HepG2 (cell line): ENCODE measurements around the gene COQ3. TPM values are rescaled to one million over a fixed set of nuclear protein-coding genes. Genes with fewer than 3 reads are reported as not detected.
A peak's percentile ranks its signal among the peaks of the same experiment; 100 is the strongest.

Experiments
- ATAC-seq: fragments of 200-7000 bp; cut with Tn5 transposase; 3 replicates; pipeline ENCODE4 v1.9.1; 2020; ENCODE audit warnings: mild to moderate bottlenecking, moderate library complexity
- BruUV-seq: library from RNA; stranded (reverse); fragments of 400-500 nt; replicated peaks from 2 replicates; lab custom pipeline; 2021; lab: Mats Ljungman, UMichigan
- CTCF ChIA-PET: fragments of 300-600 bp; formaldehyde crosslinking; extraction: SDS; loops from one replicate; lab custom pipeline; 2021; ENCODE audit warnings: low total read pairs, inconsistent platforms, low intra/inter-chr PET ratio; lab: Yijun Ruan, JAX
- POLR2A ChIA-PET: fragments of 350-600 bp; sonication (Branson Sonifier 250); formaldehyde crosslinking; loops from one replicate; lab custom pipeline; 2020; ENCODE audit warnings: antibody characterized with exemption, inconsistent platforms; lab: Yijun Ruan, JAX
- DNase-seq: peaks from one replicate; pipeline ENCODE4 v3.0.0-alpha.2; 2015; ENCODE audit warnings: low spot score
- FAIRE-seq: peaks from 3 replicates; lab custom pipeline; 2011; peaks lifted over from hg19 to GRCh38; lab: Jason Lieb, UNC
- H2AFZ ChIP-seq: one replicate; pipeline ENCODE4 v1.6.1; 2011; ENCODE audit warnings: low read length, inconsistent platforms
- H3K27ac ChIP-seq: fragments of 300-600 bp; 3 replicates; pipeline ENCODE4 v1.8.0; 2011; ENCODE audit warnings: mixed run types, mild to moderate bottlenecking, mixed read lengths, low read length, inconsistent platforms; ENCODE audit not compliant: insufficient read depth; ENCODE audit errors: extremely low read length
- H3K27me3 ChIP-seq, 2 experiments: fragments of 200-600 bp in 1 of 2; 2 replicates in 1 of 2; 3 replicates in 1 of 2; pipeline versions ENCODE4 v1.6.0 to v1.8.0; 2011; ENCODE audit warnings: low read length in 2 of 2, mild to moderate bottlenecking in 2 of 2, moderate library complexity in 2 of 2, inconsistent platforms in 1 of 2; ENCODE audit not compliant: insufficient read depth in 2 of 2, control insufficient read depth in 1 of 2
- H3K36me3 ChIP-seq, 2 experiments: fragments of 200-600 bp in 1 of 2; replicated peaks in 1 of 2; 2 replicates in 1 of 2; 3 replicates in 1 of 2; pipeline versions ENCODE4 v1.5.1 to v1.8.0; 2011; ENCODE audit warnings: low read length in 2 of 2, inconsistent platforms in 1 of 2; ENCODE audit not compliant: insufficient read depth in 2 of 2, control insufficient read depth in 1 of 2
- H3K4me1 ChIP-seq: 2 replicates; pipeline ENCODE4 v1.5.1; 2012; ENCODE audit warnings: low read length, inconsistent platforms; ENCODE audit not compliant: insufficient read depth
- H3K4me2 ChIP-seq: 2 replicates; pipeline ENCODE4 v1.6.0; 2011; ENCODE audit warnings: low read depth, low read length, inconsistent platforms
- H3K4me3 ChIP-seq, 3 experiments: fragments of 200-600 bp in 1 of 3; sonication (generic), shearing (Covaris generic) in 1 of 3; replicated peaks in 1 of 3; 2 replicates each; pipeline ENCODE4 v1.5.1; 2011 to 2016; ENCODE audit warnings: low read length in 3 of 3, inconsistent platforms in 2 of 3, low read depth in 2 of 3, mild to moderate bottlenecking in 2 of 3, control low read depth in 1 of 3, mixed read lengths in 1 of 3; ENCODE audit not compliant: insufficient read depth in 1 of 3
- H3K79me2 ChIP-seq: one replicate; pipeline ENCODE4 v1.6.1; 2011; ENCODE audit warnings: low read length, inconsistent platforms; ENCODE audit not compliant: insufficient read depth
- H3K9ac ChIP-seq: 2 replicates; pipeline ENCODE4 v1.6.0; 2011; ENCODE audit warnings: mild to moderate bottlenecking, low read depth, low read length, inconsistent platforms; ENCODE audit not compliant: insufficient read depth
- H3K9me3 ChIP-seq: 2 replicates; pipeline ENCODE4 v1.5.1; 2012; ENCODE audit warnings: mild to moderate bottlenecking, low read length
- H4K20me1 ChIP-seq: 2 replicates; pipeline ENCODE4 v1.6.0; 2011; ENCODE audit warnings: inconsistent platforms, mild to moderate bottlenecking, low read length, moderate library complexity; ENCODE audit not compliant: insufficient read depth
- ISX ChIP-seq: sonication (generic); formaldehyde crosslinking; conservative IDR thresholded peaks from 2 replicates; pipeline ENCODE4 v1.5.0; 2020; ENCODE audit warnings: missing genetic modification reagents
- MLLT10 ChIP-seq: sonication (generic); formaldehyde crosslinking; IDR thresholded peaks from 2 replicates; pipeline ENCODE4 v1.4.0; 2020; ENCODE audit warnings: missing genetic modification reagents
- MXI1 ChIP-seq: IDR thresholded peaks from 3 replicates; pipeline ENCODE4 v1.6.1; 2012; ENCODE audit warnings: low read depth, low read length, inconsistent platforms, borderline replicate concordance
- ZNF235 ChIP-seq: sonication (generic); formaldehyde crosslinking; IDR thresholded peaks from 2 replicates; pipeline ENCODE4 v1.8.1; 2023; ENCODE audit warnings: mild to moderate bottlenecking, missing genetic modification reagents, borderline replicate concordance
- ZNF768 ChIP-seq: sonication (generic); formaldehyde crosslinking; IDR thresholded peaks from 2 replicates; pipeline ENCODE4 v1.4.0; 2020; ENCODE audit warnings: missing genetic modification reagents
- WGBS: methylation state at CpG from one replicate; pipeline ENCODE4 v1.1.6; 2017; ENCODE audit warnings: low lambda C conversion rate; 5-methylcytosine and 5-hydroxymethylcytosine counted together
- in situ Hi-C: cut with HindIII; loops from 2 replicates; pipeline ENCODE4 v1.10.0; 2017; ENCODE audit warnings: low pct_unique_long_range_greater_than_20kb; ENCODE audit not compliant: extremely low pct_ligation_motif_present
- intact Hi-C: fragments of 100-400 bp; cut with micrococcal nuclease; formaldehyde crosslinking; loops from one replicate; pipeline ENCODE4 v1.10.0; 2022; ENCODE audit not compliant: unreplicated experiment
- polyA plus RNA-seq, 8 experiments: library from polyadenylated mRNA; depleted of rRNA in 3 of 8; stranded (reverse) in 7 of 8; unstranded in 1 of 8; fragments of >200 nt; fragmentation: Illumina TruSeq in 4 of 8; extraction: Trizol in 4 of 8; gene quantifications; 2 replicates each; pipeline versions ENCODE4 v1.2.1 to v1.2.3, GENCODE V29; 2011 to 2016; ENCODE audit warnings: low read depth in 4 of 8, missing spikeins in 1 of 8, mixed read lengths in 1 of 8; ENCODE audit not compliant: insufficient read depth in 1 of 8
- total RNA-seq, 5 experiments: library from RNA; depleted of rRNA; stranded (reverse); fragments of >200 nt; fragmentation: Illumina TruSeq; extraction: Trizol; gene quantifications; 2 replicates each; pipeline ENCODE4 v1.2.3, GENCODE V29; 2016; ENCODE audit warnings: low read depth in 1 of 5

The COQ3 gene
- total and polyA plus RNA-seq, 2 of the 13 experiments (the other 11 are each of a cell fraction or from before 2014, with no cell fraction given), result 5.3 to 20.5 TPM

GRCh38 chr6:99347804-99348203 lies 46.2 kb downstream of the COQ3 start:
- Histone ChIP-seq H3K36me3 (no peaks in the 10 kb centered on the region), H3K9ac (no peak overlapping the region), H3K4me2 (no peak overlapping the region), H4K20me1 (no peaks in the 10 kb centered on the region), H3K27ac (no peak overlapping the region), H3K27me3 (peaks cover 0 to 37% of the 10 kb centered on the region in 2 experiments; a peak in 4 of 5 replicates), H3K9me3 (no peaks in the 10 kb centered on the region), H3K4me1 (peaks cover 14% of the 10 kb centered on the region), H2AFZ (no peak overlapping the region), H3K4me3 (no peak overlapping the region), H3K79me2 (no peaks in the 10 kb centered on the region)
- in situ Hi-C loops, result loop anchor here (25.0 kb wide), 1 partner anchor 464 kb away; no protein-coding TSS in a partner anchor
- BruUV-seq, result no TSS peak
- FAIRE-seq (no peak), DNase-seq (no peak), ATAC-seq (no peak)
- no peak for TF ChIP-seq ISX
- TF ChIP-seq MLLT10, result no peak
- no peak for TF ChIP-seq ZNF235
- ChIA-PET CTCF (no interaction called here), POLR2A (interaction anchor here (1.3 kb wide), 1 partner anchor 77 kb away, joined by 5 read pairs; the partner anchor contains the start of gene PNISR)
- intact Hi-C loops, result no loop called here
- WGBS, result 17% methylated on average over 1 of the region's 1 CpG

DNA sequence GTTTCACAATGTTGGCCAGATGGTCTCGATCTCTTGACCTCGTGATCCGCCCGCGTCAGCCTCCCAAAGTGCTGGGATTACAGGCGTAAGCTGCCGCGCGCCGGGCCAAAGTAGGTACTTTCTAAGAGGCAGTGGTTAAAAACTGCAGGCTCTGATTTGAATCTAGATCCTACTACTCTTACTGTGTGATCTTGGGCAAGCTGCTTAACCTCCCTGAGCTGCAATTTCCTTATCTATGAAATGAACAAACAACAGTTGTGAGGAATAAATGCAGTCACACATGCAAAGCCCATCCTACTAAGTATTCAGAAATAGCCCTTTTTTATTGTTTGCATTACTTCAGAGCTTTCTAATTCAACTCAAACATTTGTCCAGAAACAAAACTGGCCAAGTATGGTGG lies 47.4 kb downstream of the COQ3 start:
- DNase-seq (no peak), ATAC-seq (no peak), FAIRE-seq (no peak)
- in situ Hi-C loops, result loop anchor here (25.0 kb wide), 1 partner anchor 466 kb away; no protein-coding TSS in a partner anchor
- Histone ChIP-seq H3K9ac (no peak overlapping the region), H3K4me2 (no peak overlapping the region), H3K27ac (no peak overlapping the region), H3K27me3 (peaks cover 0 to 30% of the 10 kb centered on the region in 2 experiments; a peak in 4 of 5 replicates), H3K79me2 (no peaks in the 10 kb centered on the region), H2AFZ (no peak overlapping the region), H4K20me1 (no peaks in the 10 kb centered on the region), H3K4me3 (no peak overlapping the region)
- 55% methylated on average over 10 of the region's 10 CpGs for WGBS
- ChIA-PET CTCF (no interaction called here), POLR2A (no interaction called here)
- intact Hi-C loops, result no loop called here
- no TSS peak for BruUV-seq
- TF ChIP-seq MXI1 (no peak), ZNF768 (CRISPR knock-in tag) (peak; percentile 47)
- TF ChIP-seq, all 625 proteins: peak for 1
- no peaks in the 10 kb centered on the region for H3K36me3 ChIP-seq
- H3K4me1 ChIP-seq, result peaks cover 14% of the 10 kb centered on the region
- no peaks in the 10 kb centered on the region for H3K9me3 ChIP-seq
